HEK293T (cell line): ENCODE data around the gene CTDSPL.

Source experiments
- CTCF ChIA-PET: fragments of 350-600 bp; formaldehyde crosslinking; extraction: SDS; loops from one replicate; lab custom pipeline; 2021; ENCODE audit warnings: antibody characterized with exemption, inconsistent platforms; lab: Yijun Ruan, JAX
- POLR2A ChIA-PET: fragments of 350-600 bp; formaldehyde crosslinking; extraction: SDS; loops from one replicate; lab custom pipeline; 2020; ENCODE audit warnings: antibody characterized with exemption, inconsistent platforms; lab: Yijun Ruan, JAX
- DNase-seq: peaks from one replicate; pipeline ENCODE4 v3.0.0; 2012; ENCODE audit warnings: mixed read lengths; ENCODE audit errors: extremely low spot score
- ARNT ChIP-seq: fragments of 450-650 bp; IDR thresholded peaks from 2 replicates; pipeline ENCODE4 v1.6.1; 2017; ENCODE audit warnings: mild to moderate bottlenecking
- BHLHE40 ChIP-seq: fragments of 450-650 bp; IDR thresholded peaks from 2 replicates; pipeline ENCODE4 v1.6.1; 2016; ENCODE audit warnings: mild to moderate bottlenecking, moderate library complexity, borderline replicate concordance
- CTBP1 ChIP-seq: fragments of 450-650 bp; IDR thresholded peaks from 2 replicates; pipeline ENCODE4 v1.6.1; 2016; ENCODE audit warnings: borderline replicate concordance
- ELF4 ChIP-seq: fragments of 450-650 bp; IDR thresholded peaks from 2 replicates; pipeline ENCODE4 v1.6.1; 2017; ENCODE audit warnings: antibody characterized with exemption
- FOXA1 ChIP-seq: fragments of 450-650 bp; IDR thresholded peaks from 2 replicates; pipeline ENCODE4 v1.6.1; 2016; ENCODE audit warnings: mild to moderate bottlenecking
- FOXK2 ChIP-seq: fragments of 450-650 bp; IDR thresholded peaks from 2 replicates; pipeline ENCODE4 v1.6.1; 2016; ENCODE audit warnings: mild to moderate bottlenecking
- FOXM1 ChIP-seq: fragments of 450-650 bp; IDR thresholded peaks from 2 replicates; pipeline ENCODE4 v1.6.1; 2017; ENCODE audit warnings: mild to moderate bottlenecking, borderline replicate concordance
- HDGF ChIP-seq: fragments of 450-650 bp; IDR thresholded peaks from 2 replicates; pipeline ENCODE4 v1.6.1; 2017; ENCODE audit warnings: antibody characterized with exemption, borderline replicate concordance
- L3MBTL2 ChIP-seq: fragments of 450-650 bp; conservative IDR thresholded peaks from 2 replicates; pipeline ENCODE4 v1.6.1; 2016; ENCODE audit warnings: mild to moderate bottlenecking
- LEF1 ChIP-seq: fragments of 450-650 bp; IDR thresholded peaks from 2 replicates; pipeline ENCODE4 v1.6.1; 2017; ENCODE audit warnings: mild to moderate bottlenecking, borderline replicate concordance
- NFRKB ChIP-seq: fragments of 450-650 bp; IDR thresholded peaks from 2 replicates; pipeline ENCODE4 v1.6.1; 2016; ENCODE audit warnings: mild to moderate bottlenecking, moderate library complexity
- PKNOX1 ChIP-seq: fragments of 450-650 bp; IDR thresholded peaks from 2 replicates; pipeline ENCODE4 v1.6.1; 2016
- SP1 ChIP-seq: fragments of 450-650 bp; IDR thresholded peaks from 2 replicates; pipeline ENCODE4 v1.6.1; 2017
- SUZ12 ChIP-seq: fragments of 450-650 bp; IDR thresholded peaks from 2 replicates; pipeline ENCODE4 v1.6.1; 2016; ENCODE audit warnings: mild to moderate bottlenecking
- TARDBP ChIP-seq: fragments of 450-650 bp; IDR thresholded peaks from 2 replicates; pipeline ENCODE4 v1.6.1; 2016
- ZNF384 ChIP-seq: fragments of 450-650 bp; IDR thresholded peaks from 2 replicates; pipeline ENCODE4 v1.6.1; 2016

The CTDSPL gene

GRCh38 chr3:37956723-37957538, 95.3 kb downstream of the CTDSPL start:
- CTCF ChIA-PET = interaction anchor here (0.5 kb wide), 1 partner anchor 540 kb away, joined by 3 read pairs; the partner anchor contains the start of gene EXOG
- no peak for TF ChIP-seq LEF1
- no peak for TF ChIP-seq ZNF384
- TF ChIP-seq ARNT = no peak
- TF ChIP-seq FOXK2 = no peak
- TF ChIP-seq NFRKB = no peak
- no peak for TF ChIP-seq SP1
- TF ChIP-seq L3MBTL2 = no peak
- no peak for TF ChIP-seq PKNOX1
- TF ChIP-seq TARDBP = no peak
- TF ChIP-seq FOXM1 = no peak
- no peak for TF ChIP-seq BHLHE40
- POLR2A ChIA-PET = no interaction called here
- DNase-seq = no peak

- DNase-seq = no peak
- TF ChIP-seq NFRKB (no peak), ZNF384 (no peak), PKNOX1 (no peak), ELF4 (no peak), FOXK2 (no peak), SP1 (no peak), SUZ12 (no peak)
- CTCF ChIA-PET = no interaction called here
These were observed 95.9 kb downstream of the CTDSPL start for GRCh38 chr3:37957539-37957936.

GRCh38 chr3:37961622-37962431, 100.1 kb downstream of the CTDSPL start:
- no peak for DNase-seq
- TF ChIP-seq ZNF384 (no peak), FOXA1 (no peak), BHLHE40 (no peak)
- ChIA-PET POLR2A (no interaction called here), CTCF (interaction anchor here (0.6 kb wide), 2 partner anchors 106 to 1004 kb away, joined by 4 to 13 read pairs; no protein-coding TSS in a partner anchor)

More at GRCh38 chr3:37957539-37957936, 95.9 kb downstream of the CTDSPL start:
- POLR2A ChIA-PET = no interaction called here

GRCh38 chr3:37963016-37963415, 101.3 kb downstream of the CTDSPL start:
- POLR2A ChIA-PET = no interaction called here
- CTCF ChIA-PET = no interaction called here

GRCh38 chr3:37963635-37964034, 102.0 kb downstream of the CTDSPL start:
- ChIA-PET POLR2A (no interaction called here), CTCF (interaction anchor here (0.9 to 1.3 kb wide), 3 partner anchors 8 to 33 kb away, joined by 3 read pairs; no protein-coding TSS in a partner anchor)
- TF ChIP-seq L3MBTL2 = no peak
- no peak for TF ChIP-seq CTBP1
- no peak for TF ChIP-seq FOXA1
- TF ChIP-seq ARNT = no peak
- TF ChIP-seq TARDBP = no peak
- no peak for TF ChIP-seq HDGF
- DNase-seq = no peak

More at GRCh38 chr3:37963016-37963415, 101.3 kb downstream of the CTDSPL start:
- TF ChIP-seq ARNT (no peak), FOXK2 (no peak), FOXM1 (no peak), SUZ12 (no peak), BHLHE40 (no peak), ZNF384 (no peak), NFRKB (no peak), LEF1 (no peak), FOXA1 (no peak), HDGF (no peak), CTBP1 (no peak), TARDBP (no peak), SP1 (no peak), L3MBTL2 (no peak)
- no peak for DNase-seq

GRCh38 chr3:37964146-37964545, 102.5 kb downstream of the CTDSPL start:
- no peak for DNase-seq
- POLR2A ChIA-PET = no interaction called here
- CTCF ChIA-PET = interaction anchor here (0.9 to 4.3 kb wide), 4 partner anchors 9 to 109 kb away, joined by 3 to 56 read pairs (median 3); no protein-coding TSS in a partner anchor
- TF ChIP-seq SP1 (no peak), TARDBP (no peak)

- no peak for DNase-seq
- ChIA-PET POLR2A (no interaction called here), CTCF (interaction anchor here (0.6 to 4.3 kb wide), 4 partner anchors 9 to 110 kb away, joined by 3 to 56 read pairs (median 4); no protein-coding TSS in a partner anchor)
- TF ChIP-seq SUZ12 (no peak), FOXK2 (no peak), ZNF384 (no peak), ELF4 (no peak), ARNT (no peak), CTBP1 (no peak), HDGF (no peak), PKNOX1 (no peak), FOXA1 (no peak), L3MBTL2 (no peak)
These were observed 103.0 kb downstream of the CTDSPL start for GRCh38 chr3:37964716-37965115.
